NCI-H2029 (cell line): ENCODE measurements around the gene CA10.

Experiments
- DNase-seq: peaks from one replicate; lab custom pipeline; 2025; lab: John Stamatoyannopoulos, UW

CA10 gene

GRCh38 chr17:51677875-51678274 is 480.6 kb downstream of the CA10 start:
- no peak for DNase-seq

GRCh38 chr17:51676691-51677487 is 481.6 kb downstream of the CA10 start:
- DNase-seq: no peak

- DNase-seq: no peak
Observed at GRCh38 chr17:51674579-51675255, 483.8 kb downstream of the CA10 start.

GRCh38 chr17:51673070-51673469 is 485.4 kb downstream of the CA10 start:
- DNase-seq: no peak

- no peak for DNase-seq
Observed at GRCh38 chr17:51672065-51672464, 486.4 kb downstream of the CA10 start.

- no peak for DNase-seq
Observed at GRCh38 chr17:51670899-51671298, 487.6 kb downstream of the CA10 start.

GRCh38 chr17:51668963-51669246 is 489.6 kb downstream of the CA10 start:
- DNase-seq: no peak

GRCh38 chr17:51668155-51668962 is 490.2 kb downstream of the CA10 start:
- no peak for DNase-seq

GRCh38 chr17:51667706-51668083 is 490.8 kb downstream of the CA10 start:
- no peak for DNase-seq

GRCh38 chr17:51666971-51667705 is 491.4 kb downstream of the CA10 start:
- DNase-seq: no peak

- DNase-seq: no peak
Observed at GRCh38 chr17:51662204-51663056, 496.1 kb downstream of the CA10 start.

GRCh38 chr17:51661403-51661802 is 497.1 kb downstream of the CA10 start:
- DNase-seq: no peak

GRCh38 chr17:51660266-51660665 is 498.2 kb downstream of the CA10 start:
- DNase-seq: no peak

GRCh38 chr17:51657224-51657623 is 501.3 kb downstream of the CA10 start:
- no peak for DNase-seq

- no peak for DNase-seq
Observed at GRCh38 chr17:51653878-51654277, 504.6 kb downstream of the CA10 start.

GRCh38 chr17:51652529-51652928 is 506.0 kb downstream of the CA10 start:
- DNase-seq: no peak

GRCh38 chr17:51651513-51652298 is 506.8 kb downstream of the CA10 start:
- no peak for DNase-seq

GRCh38 chr17:51650772-51651171 is 507.7 kb downstream of the CA10 start:
- DNase-seq: no peak

GRCh38 chr17:51650202-51650601 is 508.3 kb downstream of the CA10 start:
- DNase-seq: no peak

GRCh38 chr17:51647826-51648225 is 510.7 kb downstream of the CA10 start:
- no peak for DNase-seq

GRCh38 chr17:51647067-51647466 is 511.4 kb downstream of the CA10 start:
- no peak for DNase-seq
